ENCODE results near the gene RDH14.

RDH14 gene

GRCh38 chr2:18560031-18560796, at the start of gene RDH14:
Gene RDH14, minus strand, starts transcription at chr2:18560653. Its CDS starts 81 bp downstream, at chr2:18560572.
- DNase-seq (ENCODE audit: low read depth, low spot score) = peak; percentile 52
- H3K27ac ChIP-seq = peak within 1 kb of the TSS; percentile 84

- DNase-seq (ENCODE audit: low read depth, low spot score) = no peak
- no peak overlapping the region for H3K27ac ChIP-seq
These were observed 49.6 kb upstream of the RDH14 start for GRCh38 chr2:18610090-18610489.

GRCh38 chr2:18605115-18605514, 44.7 kb upstream of the RDH14 start:
- H3K27ac ChIP-seq = no peak overlapping the region
- DNase-seq (ENCODE audit: low read depth, low spot score) = no peak

DNA sequence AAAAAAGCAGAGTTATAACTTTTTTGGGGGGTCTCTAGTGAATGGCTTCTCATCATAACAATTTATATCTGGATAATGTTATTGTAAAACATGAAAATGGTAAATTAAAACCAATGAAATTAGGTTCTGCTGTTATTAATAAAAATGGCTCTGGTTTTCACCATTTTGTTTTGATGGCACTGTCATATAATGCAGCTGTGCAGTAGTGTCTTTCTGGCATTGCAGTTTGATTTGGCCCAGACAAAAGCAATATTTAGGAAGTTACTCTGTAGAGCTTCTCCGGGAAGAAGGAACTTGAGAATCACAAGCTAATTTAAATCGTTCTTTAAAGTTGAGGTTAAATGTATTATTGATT, 44.1 kb upstream of the RDH14 start:
- no peak for DNase-seq (ENCODE audit: low read depth, low spot score)
- no peak overlapping the region for H3K27ac ChIP-seq

GRCh38 chr2:18603854-18604530, 43.5 kb upstream of the RDH14 start:
- H3K27ac ChIP-seq = no peak overlapping the region
- no peak for DNase-seq (ENCODE audit: low read depth, low spot score)

GRCh38 chr2:18602298-18602697, 41.8 kb upstream of the RDH14 start:
- H3K27ac ChIP-seq = no peak overlapping the region
- DNase-seq (ENCODE audit: low read depth, low spot score) = no peak

DNA sequence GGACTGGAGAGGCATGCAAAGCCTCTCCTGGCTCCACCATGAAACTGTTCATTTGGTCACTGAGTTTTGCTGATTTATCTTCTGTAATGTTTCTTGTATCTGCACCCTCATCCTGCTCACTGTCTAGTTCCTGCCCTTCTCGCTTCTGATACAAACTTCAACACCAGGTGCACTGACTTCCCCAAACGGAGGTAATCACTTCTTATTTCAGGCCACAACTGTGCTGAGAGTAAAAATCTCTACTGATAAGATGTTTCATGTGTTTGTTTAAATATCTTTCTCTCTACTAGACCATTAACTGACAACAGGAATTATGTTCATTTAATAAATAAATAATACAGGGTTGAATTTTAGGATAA, 39.8 kb upstream of the RDH14 start:
- no peak for DNase-seq (ENCODE audit: low read depth, low spot score)
- no peak overlapping the region for H3K27ac ChIP-seq

DNA sequence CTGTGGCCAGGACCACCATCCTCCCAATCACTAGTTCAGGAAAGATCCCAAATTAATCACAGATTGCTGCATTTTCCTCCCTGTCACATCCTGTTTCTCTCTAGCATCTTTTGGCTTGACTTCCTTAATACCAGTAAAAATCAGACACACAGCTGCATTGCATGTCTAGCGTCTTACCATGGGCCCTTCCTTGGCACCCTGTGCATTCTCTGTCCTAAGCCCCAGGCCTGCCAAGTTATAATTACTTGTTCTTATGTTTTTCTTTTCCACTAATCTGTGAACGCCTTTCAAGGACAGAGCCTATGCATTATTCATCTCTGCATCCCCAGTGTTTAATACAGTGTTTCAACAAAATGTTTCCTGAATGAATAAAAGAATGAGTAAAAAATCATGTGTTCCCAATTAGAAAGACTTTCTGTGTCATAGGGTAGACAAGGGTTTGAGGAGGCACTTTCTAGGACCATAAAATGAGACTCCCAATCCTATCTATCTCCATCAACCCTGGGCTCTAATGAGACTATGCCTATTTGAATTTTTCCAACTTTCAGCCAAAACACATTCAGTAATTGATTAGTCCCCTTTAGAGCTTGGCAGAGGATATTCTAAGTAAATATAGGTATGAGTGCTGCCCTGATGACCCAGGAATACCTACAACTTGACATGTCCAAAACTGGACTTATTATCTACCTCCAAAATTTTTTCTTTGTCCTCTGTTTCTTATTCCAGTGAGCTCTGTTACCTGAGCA, 39.2 kb upstream of the RDH14 start:
- no peak for DNase-seq (ENCODE audit: low read depth, low spot score)
- H3K27ac ChIP-seq = no peak overlapping the region

DNA sequence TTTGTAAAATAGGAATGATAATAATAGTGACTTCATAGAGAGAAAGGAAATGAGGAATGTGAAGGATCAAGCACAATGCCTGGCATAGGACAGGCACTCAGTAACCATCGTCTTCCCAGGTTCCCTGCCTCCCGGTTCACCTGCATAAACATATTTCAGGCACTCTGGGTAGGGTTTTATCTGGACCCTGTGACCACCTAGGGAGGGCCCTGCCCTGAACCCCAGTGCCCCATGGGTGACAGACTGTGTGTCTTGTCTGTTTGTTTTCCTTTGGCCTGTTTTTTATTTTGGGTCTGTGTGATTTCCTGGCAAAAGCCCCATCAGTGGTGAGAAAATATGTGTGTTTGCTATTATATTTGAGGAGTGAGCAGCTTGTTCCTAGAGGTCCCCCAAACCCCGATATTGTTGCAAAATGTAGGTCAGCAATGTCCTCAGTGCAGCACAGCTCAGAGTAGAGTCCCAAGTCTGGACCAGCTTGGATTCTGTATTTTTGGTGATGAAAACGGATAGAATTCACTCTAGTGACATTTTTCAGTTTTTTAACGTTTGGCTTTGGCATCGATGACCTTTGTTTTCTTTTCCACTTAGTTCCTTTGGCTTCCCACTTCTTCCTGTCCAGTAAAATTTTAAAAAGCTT, 38.5 kb upstream of the RDH14 start:
- no peak overlapping the region for H3K27ac ChIP-seq

DNA sequence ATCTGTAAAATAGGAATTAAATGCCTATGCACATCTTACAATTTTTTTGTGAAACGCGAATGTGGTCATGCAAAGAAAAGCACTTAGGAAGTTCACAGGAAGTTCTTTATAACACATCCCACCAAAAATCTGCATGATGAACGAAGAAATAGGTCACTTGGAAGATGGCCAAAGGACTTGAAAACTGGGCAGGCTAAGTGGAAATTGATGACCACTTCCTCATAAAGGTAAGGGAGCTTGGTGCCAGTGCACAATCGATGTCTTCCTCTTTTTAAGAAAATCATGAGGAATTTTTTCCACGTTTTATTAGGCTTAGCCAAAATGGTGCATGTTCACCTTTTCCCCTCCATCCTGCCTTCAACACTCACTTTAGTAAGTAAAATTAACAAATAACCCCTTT, 37.2 kb upstream of the RDH14 start:
- H3K27ac ChIP-seq = no peak overlapping the region
- DNase-seq (ENCODE audit: low read depth, low spot score) = no peak

More for the DNA sequence above, 38.5 kb upstream of the RDH14 start:
- no peak for DNase-seq (ENCODE audit: low read depth, low spot score)

DNA sequence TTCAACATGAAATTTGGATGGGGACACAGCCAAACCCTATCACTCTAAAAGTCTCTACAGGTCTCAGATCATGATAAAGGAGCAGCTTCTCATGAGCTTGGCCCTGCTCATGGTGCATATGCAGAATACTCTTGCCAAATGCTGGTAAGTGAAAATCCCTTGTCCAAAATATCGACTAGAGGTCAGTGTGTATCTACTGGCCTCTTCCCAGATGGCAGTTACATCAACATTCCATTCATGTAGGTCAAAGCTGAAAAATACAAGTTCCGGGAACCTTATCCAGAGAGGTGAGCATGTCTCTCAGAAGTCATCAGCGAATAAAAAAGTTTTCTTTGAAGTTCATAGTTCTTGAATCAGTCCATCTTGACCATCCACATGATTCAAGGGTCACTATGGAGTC, 36.5 kb upstream of the RDH14 start:
- H3K27ac ChIP-seq = no peak overlapping the region
- no peak for DNase-seq (ENCODE audit: low read depth, low spot score)

GRCh38 chr2:18593496-18593895, 33.0 kb upstream of the RDH14 start:
- DNase-seq (ENCODE audit: low read depth, low spot score) = no peak

DNA sequence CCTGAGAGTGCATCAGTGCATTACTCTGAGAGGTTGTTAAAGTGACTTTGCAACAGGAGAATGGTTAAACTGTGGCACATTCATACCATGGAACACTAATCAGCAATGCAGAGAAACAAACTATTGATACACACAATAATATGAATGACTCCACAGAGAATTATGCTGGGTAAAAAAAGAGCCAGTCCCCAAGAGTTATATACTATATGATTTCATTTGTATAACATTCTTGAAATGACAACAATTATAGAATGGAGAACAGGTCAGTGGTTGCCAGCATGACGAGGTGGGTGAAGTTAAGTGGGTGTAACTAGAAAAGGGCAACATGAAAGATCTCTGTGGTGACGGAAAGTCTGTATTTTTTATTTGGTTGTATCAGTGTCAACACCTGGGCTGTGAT, 31.9 kb upstream of the RDH14 start:
- no peak overlapping the region for H3K27ac ChIP-seq
- no peak for DNase-seq (ENCODE audit: low read depth, low spot score)

More at GRCh38 chr2:18593496-18593895, 33.0 kb upstream of the RDH14 start:
- H3K27ac ChIP-seq = no peak overlapping the region

DNA sequence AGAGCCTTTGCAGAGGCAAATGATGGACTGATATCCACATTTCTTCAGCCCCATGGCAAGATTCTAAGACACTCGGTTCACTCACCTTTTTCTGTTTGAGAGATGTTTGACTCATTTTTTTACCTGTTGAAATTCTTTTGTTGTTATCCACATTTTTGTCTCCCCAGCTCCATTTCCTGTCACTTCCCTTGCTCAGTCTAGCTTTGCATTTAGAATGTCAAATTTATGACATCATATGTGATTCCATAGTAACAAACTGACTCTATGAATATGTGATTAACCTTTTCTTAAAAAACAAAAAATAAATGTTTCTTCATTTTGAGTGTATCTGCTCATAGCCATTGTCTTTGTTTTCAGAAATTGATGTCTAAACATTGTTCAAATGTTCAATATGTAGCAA, 28.9 kb upstream of the RDH14 start, which contains the start of gene NT5C1B:
Gene NT5C1B, minus strand, starts transcription at position 216 of the 400 bp plus-strand sequence. Its CDS starts 101 bp downstream, at position 115.
- DNase-seq (ENCODE audit: low read depth, low spot score) = no peak
- peak within 1 kb of the TSS; percentile 12 for H3K27ac ChIP-seq

DNA sequence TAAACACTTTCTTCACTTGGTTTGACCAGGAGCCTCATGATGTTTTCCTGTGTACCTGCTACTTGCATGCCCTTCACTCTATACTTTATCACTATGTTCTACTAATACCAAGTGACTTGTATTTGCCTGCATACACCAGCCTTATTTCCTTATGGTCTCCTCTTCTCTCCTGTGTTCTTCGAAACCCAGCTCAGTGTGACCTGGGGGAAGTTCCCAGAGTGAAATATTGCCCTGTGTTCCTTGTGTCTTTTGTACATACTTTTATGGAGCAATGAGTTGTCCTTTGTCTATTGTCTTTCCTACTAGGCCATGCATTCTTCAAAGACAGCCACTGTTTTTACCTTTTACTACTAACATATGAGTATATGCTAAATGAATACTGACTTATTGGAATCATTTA, 28.3 kb upstream of the RDH14 start:
- peak overlapping the region; percentile 12 for H3K27ac ChIP-seq
- DNase-seq (ENCODE audit: low read depth, low spot score) = no peak

DNA sequence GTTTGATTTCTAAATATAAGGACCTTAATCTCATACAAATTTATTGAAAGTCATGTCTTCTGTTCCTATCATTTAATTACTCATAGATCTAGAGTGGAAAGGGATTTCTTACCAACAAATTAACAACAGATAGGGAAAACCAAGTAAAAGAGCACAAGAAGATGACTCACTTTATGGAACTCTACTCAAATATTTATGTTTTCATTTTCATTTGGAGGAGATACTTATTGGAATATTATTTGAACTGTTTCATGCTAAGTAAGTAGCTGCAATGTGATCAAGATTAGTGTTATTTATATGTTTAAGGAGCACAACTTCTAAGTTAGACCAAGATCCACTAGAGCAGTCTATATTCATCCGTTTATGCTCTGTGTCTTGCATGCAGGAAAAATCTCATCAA, 27.6 kb upstream of the RDH14 start:
- DNase-seq (ENCODE audit: low read depth, low spot score) = no peak
- H3K27ac ChIP-seq = no peak overlapping the region

DNA sequence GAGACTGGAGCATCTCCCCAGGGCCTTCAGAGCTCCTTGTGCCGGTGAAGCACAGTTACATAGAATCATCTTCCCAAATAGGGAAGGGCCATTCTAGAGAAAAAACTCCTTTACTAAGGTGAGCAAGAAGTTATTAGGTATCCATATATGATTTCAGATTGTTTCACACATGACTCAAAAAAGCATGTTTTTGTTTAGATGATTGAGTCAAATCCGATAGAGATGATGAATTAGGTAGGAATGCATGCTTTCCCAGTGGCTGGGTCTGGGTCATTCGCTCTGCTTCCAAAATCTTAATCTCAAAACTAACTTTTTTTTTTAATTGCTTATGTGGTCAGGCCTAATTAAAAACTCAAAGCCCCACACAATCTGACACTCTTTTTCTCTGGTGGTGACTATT, 25.1 kb upstream of the RDH14 start:
- no peak for DNase-seq (ENCODE audit: low read depth, low spot score)
- peak overlapping the region; percentile 27 for H3K27ac ChIP-seq

DNA sequence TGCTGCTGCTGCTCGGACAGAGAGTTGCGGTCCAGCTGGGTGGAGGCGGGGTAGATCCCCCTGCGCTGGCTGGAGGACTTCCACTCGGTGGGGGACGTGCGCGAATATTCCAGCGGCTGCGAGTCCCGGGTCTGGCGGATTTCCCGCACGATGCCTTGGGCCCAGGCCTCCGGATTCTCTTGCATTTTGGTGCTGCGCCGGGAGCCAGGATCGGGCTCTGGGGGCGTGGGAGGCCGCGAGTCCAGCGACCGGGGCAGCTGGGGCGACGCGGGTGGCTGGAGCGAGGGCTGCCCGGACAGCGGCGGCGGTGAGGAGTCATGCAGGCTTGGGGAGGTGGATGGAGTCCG, 24.1 kb upstream of the RDH14 start:
- no peak overlapping the region for H3K27ac ChIP-seq
- no peak for DNase-seq (ENCODE audit: low read depth, low spot score)

DNA sequence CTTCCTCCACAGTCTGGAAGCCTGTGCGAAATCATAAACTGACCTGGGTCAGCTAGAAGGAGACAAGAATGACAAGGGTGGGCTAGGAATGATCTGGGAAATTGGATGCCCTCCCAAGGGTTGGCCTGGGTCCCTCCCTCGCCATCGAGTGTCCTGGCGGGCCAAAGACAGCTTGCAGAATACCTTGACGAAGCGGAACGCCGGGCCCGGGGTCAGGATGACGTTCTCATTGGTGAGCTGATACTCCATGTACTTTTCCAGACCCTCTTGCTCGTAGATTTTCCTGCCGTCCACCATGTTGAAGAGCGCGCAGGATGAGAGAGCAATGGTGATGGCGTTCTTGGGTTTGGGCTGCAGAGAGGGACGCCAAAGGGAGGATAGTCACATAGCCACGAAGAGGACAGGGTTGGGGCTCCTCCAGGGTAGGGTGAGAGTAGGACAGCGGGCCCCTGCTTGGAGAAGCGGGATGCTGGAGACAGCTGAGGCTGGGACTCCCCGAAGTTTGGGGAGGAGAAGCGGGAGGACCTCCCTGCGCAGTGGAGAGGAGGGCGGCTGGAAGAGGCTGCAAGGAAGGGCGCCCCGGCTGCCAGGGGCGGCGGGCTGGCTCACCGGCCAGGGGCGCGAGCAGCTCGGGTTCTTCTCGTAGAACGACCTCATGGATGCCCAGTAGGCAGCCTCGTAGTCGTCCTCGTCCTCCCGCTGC, 23.6 kb upstream of the RDH14 start:
- no peak overlapping the region for H3K27ac ChIP-seq
- DNase-seq (ENCODE audit: low read depth, low spot score) = no peak

DNA sequence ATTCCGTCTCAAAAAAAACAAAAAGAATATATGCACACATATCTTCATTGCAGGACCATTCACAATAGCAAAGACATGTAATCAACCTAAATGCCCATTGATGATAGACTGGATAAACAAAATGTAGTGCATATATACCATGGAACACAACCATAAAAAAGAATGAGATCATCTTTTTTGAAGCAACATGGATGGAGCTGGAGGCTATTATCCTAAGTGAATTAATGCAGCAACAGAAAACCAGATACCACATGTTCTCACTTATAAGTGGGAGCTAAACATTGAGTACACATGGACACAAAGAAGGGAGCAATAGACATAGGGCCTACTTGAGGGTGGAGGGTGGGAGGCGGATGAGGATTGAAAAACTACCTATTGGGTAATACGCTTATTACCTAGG, 20.2 kb upstream of the RDH14 start:
- no peak overlapping the region for H3K27ac ChIP-seq
- no peak for DNase-seq (ENCODE audit: low read depth, low spot score)

Measured in epithelial cell of prostate (primary cell).